Measurements from ENCODE around the gene EFNA5. TPM values are rescaled to one million over a fixed set of nuclear protein-coding genes. Genes with fewer than 3 reads are reported as not detected.
A peak's percentile ranks its signal among the peaks of the same experiment; 100 is the strongest.

The EFNA5 gene
- total and polyA plus RNA-seq, 10 of the 15 experiments (the other 5 are each of a cell fraction or from before 2014, with no cell fraction given): 0.19 to 12.6 (median 3.9) TPM

DNA sequence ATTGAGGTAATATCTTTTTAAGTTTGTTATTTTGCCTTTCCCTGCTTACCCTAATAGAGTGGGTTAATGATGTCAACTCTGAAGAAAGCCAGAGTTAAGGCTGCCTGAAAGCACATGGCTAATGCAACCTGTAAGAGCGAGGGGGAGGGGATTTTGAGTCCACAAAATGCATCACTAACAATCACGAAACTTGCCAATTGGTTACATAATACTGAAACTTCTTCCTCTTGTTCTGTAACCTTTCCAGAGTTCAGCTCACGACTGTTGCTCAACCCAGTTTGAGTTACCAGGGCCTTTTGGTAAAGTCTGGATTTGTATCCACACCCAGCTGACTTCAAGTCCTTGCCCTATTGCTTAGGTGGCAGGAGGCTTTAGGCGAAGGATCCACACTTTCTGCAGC, 308.8 kb downstream of the EFNA5 start (continued):
- TF ChIP-seq, protein P1, sequence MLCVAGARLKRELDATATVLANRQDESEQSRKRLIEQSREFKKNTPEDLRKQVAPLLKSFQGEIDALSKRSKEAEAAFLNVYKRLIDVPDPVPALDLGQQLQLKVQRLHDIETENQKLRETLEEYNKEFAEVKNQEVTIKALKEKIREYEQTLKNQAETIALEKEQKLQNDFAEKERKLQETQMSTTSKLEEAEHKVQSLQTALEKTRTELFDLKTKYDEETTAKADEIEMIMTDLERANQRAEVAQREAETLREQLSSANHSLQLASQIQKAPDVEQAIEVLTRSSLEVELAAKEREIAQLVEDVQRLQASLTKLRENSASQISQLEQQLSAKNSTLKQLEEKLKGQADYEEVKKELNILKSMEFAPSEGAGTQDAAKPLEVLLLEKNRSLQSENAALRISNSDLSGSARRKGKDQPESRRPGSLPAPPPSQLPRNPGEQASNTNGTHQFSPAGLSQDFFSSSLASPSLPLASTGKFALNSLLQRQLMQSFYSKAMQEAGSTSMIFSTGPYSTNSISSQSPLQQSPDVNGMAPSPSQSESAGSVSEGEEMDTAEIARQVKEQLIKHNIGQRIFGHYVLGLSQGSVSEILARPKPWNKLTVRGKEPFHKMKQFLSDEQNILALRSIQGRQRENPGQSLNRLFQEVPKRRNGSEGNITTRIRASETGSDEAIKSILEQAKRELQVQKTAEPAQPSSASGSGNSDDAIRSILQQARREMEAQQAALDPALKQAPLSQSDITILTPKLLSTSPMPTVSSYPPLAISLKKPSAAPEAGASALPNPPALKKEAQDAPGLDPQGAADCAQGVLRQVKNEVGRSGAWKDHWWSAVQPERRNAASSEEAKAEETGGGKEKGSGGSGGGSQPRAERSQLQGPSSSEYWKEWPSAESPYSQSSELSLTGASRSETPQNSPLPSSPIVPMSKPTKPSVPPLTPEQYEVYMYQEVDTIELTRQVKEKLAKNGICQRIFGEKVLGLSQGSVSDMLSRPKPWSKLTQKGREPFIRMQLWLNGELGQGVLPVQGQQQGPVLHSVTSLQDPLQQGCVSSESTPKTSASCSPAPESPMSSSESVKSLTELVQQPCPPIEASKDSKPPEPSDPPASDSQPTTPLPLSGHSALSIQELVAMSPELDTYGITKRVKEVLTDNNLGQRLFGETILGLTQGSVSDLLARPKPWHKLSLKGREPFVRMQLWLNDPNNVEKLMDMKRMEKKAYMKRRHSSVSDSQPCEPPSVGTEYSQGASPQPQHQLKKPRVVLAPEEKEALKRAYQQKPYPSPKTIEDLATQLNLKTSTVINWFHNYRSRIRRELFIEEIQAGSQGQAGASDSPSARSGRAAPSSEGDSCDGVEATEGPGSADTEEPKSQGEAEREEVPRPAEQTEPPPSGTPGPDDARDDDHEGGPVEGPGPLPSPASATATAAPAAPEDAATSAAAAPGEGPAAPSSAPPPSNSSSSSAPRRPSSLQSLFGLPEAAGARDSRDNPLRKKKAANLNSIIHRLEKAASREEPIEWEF (IDR thresholded peaks at IDR 0.05; ENCODE audit: insufficient replicate concordance, low read depth, low read length): no peak
- TF ChIP-seq FOS (IDR thresholded peaks at IDR 0.05; ENCODE audit: borderline replicate concordance, extremely low read depth, insufficient read length): no peak
- no peak for TF ChIP-seq HDAC2 (IDR thresholded peaks at IDR 0.05)
- TF ChIP-seq FOXM1 (IDR thresholded peaks at IDR 0.05; ENCODE audit: low read depth, low read length): no peak
- TF ChIP-seq ZNF687 (IDR thresholded peaks at IDR 0.05): peak; percentile 70
- TF ChIP-seq, protein P2, sequence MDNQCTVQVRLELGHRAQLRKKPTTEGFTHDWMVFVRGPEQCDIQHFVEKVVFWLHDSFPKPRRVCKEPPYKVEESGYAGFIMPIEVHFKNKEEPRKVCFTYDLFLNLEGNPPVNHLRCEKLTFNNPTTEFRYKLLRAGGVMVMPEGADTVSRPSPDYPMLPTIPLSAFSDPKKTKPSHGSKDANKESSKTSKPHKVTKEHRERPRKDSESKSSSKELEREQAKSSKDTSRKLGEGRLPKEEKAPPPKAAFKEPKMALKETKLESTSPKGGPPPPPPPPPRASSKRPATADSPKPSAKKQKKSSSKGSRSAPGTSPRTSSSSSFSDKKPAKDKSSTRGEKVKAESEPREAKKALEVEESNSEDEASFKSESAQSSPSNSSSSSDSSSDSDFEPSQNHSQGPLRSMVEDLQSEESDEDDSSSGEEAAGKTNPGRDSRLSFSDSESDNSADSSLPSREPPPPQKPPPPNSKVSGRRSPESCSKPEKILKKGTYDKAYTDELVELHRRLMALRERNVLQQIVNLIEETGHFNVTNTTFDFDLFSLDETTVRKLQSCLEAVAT (IDR thresholded peaks at IDR 0.05): no peak
- TF ChIP-seq EZH2 (IDR thresholded peaks at IDR 0.05; ENCODE audit: borderline replicate concordance, control insufficient read depth, low read depth, low read length): no peak
- TF ChIP-seq SRF (IDR thresholded peaks at IDR 0.05; ENCODE audit: low read depth in 2 of 2, low read length in 2 of 2): no peak
- TF ChIP-seq EED (IDR thresholded peaks at IDR 0.05; ENCODE audit: low read depth): peak; percentile 41; the same call in 1 of the 2 replicates
- TF ChIP-seq TAF1 (IDR thresholded peaks at IDR 0.05; ENCODE audit: borderline replicate concordance, low read depth, low read length): no peak
